ENCODE measurements around the gene CRYBG2.

GRCh38 chr1:26286064-26286416 is 67.9 kb downstream of the CRYBG2 start:
- no peak for TF ChIP-seq POLR2A (IDR thresholded peaks at IDR 0.05; ENCODE audit: extremely low read depth, insufficient read length)
- TF ChIP-seq CTCF (IDR thresholded peaks at IDR 0.05; ENCODE audit: low read depth, low read length), result no peak
- no peak for TF ChIP-seq MYC (IDR thresholded peaks at IDR 0.05; ENCODE audit: low read depth, low read length)
